Activated naive CD8-positive, alpha-beta T cell treated with anti-CD3 and anti-CD28 coated beads, Interleukin-2, amount 10 ng/mL, durations not matched to agents 7 days and 5 days (primary cell): ENCODE results near the gene EPC1. TPM values are rescaled to one million over a fixed set of nuclear protein-coding genes. Genes with fewer than 3 reads are reported as not detected.
"Not testable (repeated sequence)": the region's sequence is repeated elsewhere in the genome, so short reads cannot be mapped to it uniquely, and the experiment has no call there.

ENCODE experiments used
- ATAC-seq: fragments of 150-1000 bp; cut with Tn5 transposase; one replicate; pipeline ENCODE4 v1.10.0; 2021; ENCODE audit warnings: low read depth, moderate library complexity
- POLR2A ChIA-PET: fragments of 350-600 bp; sonication (Branson Sonifier 250); formaldehyde crosslinking; loops from one replicate; lab custom pipeline; 2021; ENCODE audit warnings: antibody characterized with exemption; lab: Charles Lee
- DNase-seq: peaks from one replicate; pipeline ENCODE4 v3.0.0; 2021
- H3K27ac Mint-ChIP-seq: one replicate; pipeline ENCODE4 v1.8.0; 2022; ENCODE audit warnings: mild to moderate bottlenecking, mixed read lengths
- H3K27me3 Mint-ChIP-seq: one replicate; pipeline ENCODE4 v1.8.0; 2022; ENCODE audit warnings: mild to moderate bottlenecking, moderate library complexity, mixed read lengths
- H3K36me3 Mint-ChIP-seq: one replicate; pipeline ENCODE4 v1.8.0; 2021; ENCODE audit warnings: mild to moderate bottlenecking, mixed read lengths
- H3K4me1 Mint-ChIP-seq: one replicate; pipeline ENCODE4 v1.8.0; 2021; ENCODE audit warnings: mixed read lengths
- H3K4me3 Mint-ChIP-seq: one replicate; pipeline ENCODE4 v1.8.0; 2022; ENCODE audit warnings: mild to moderate bottlenecking, moderate library complexity, mixed read lengths
- H3K9me3 Mint-ChIP-seq: one replicate; pipeline ENCODE4 v1.8.0; 2021; ENCODE audit warnings: mixed read lengths
- total RNA-seq, 2 experiments: library from RNA; stranded (reverse); gene quantifications; one replicate each; pipeline ENCODE4 v1.2.3, GENCODE V29; 2021

The EPC1 gene
- 10 to 100 TPM; 58.7 to 65.3 TPM for total RNA-seq

- Mint-ChIP-seq H3K9me3 (no peaks in the 10 kb centered on the region), H3K4me1 (peaks cover 42% of the 10 kb centered on the region), H3K27ac (peak within 1 kb of the TSS; percentile 98), H3K36me3 (peaks cover 12% of the 10 kb centered on the region), H3K4me3 (peak within 1 kb of the TSS; percentile 87), H3K27me3 (no peaks in the 10 kb centered on the region)
- DNase-seq (peak; percentile 90), ATAC-seq (peak; percentile 76)
- POLR2A ChIA-PET, result interaction anchor here (0.5 to 2.0 kb wide), 12 partner anchors 11 to 95 kb away, joined by 3 to 12 read pairs (median 4); no protein-coding TSS in a partner anchor
Measured at GRCh38 chr10:32346551-32347362, at the start of gene EPC1. Gene EPC1, minus strand, starts transcription at chr10:32347158. Its CDS starts 243 bp downstream, at chr10:32346915.

- DNase-seq (no peak), ATAC-seq (no peak)
- Mint-ChIP-seq H3K27me3 (peaks cover 2% of the 10 kb centered on the region), H3K4me3 (no peak overlapping the region), H3K36me3 (no peaks in the 10 kb centered on the region), H3K4me1 (no peaks in the 10 kb centered on the region), H3K9me3 (peaks cover 4% of the 10 kb centered on the region), H3K27ac (no peak overlapping the region)
- POLR2A ChIA-PET, result no interaction called here
Measured at GRCh38 chr10:32393911-32394310, 47.0 kb upstream of the EPC1 start.

GRCh38 chr10:32392284-32392683 is 45.3 kb upstream of the EPC1 start:
- ATAC-seq, POLR2A ChIA-PET, H3K36me3 Mint-ChIP-seq, H3K4me3 Mint-ChIP-seq, DNase-seq, H3K27me3 Mint-ChIP-seq, H3K4me1 Mint-ChIP-seq, H3K9me3 Mint-ChIP-seq, H3K27ac Mint-ChIP-seq: not testable (repeated sequence)

- Mint-ChIP-seq H3K27ac (no peak overlapping the region), H3K4me3 (no peak overlapping the region), H3K9me3 (peaks cover 4% of the 10 kb centered on the region), H3K27me3 (no peaks in the 10 kb centered on the region), H3K36me3 (no peaks in the 10 kb centered on the region), H3K4me1 (peaks cover 5% of the 10 kb centered on the region)
- no peak for DNase-seq
- no peak for ATAC-seq
- POLR2A ChIA-PET, result no interaction called here
Measured at GRCh38 chr10:32390193-32390592, 43.2 kb upstream of the EPC1 start.

- no peak overlapping the region for H3K4me3 Mint-ChIP-seq
- peaks cover 5% of the 10 kb centered on the region for H3K4me1 Mint-ChIP-seq
- POLR2A ChIA-PET, result no interaction called here
- no peak for ATAC-seq
- H3K27ac Mint-ChIP-seq, result no peak overlapping the region
- peaks cover 4% of the 10 kb centered on the region for H3K9me3 Mint-ChIP-seq
- no peaks in the 10 kb centered on the region for H3K27me3 Mint-ChIP-seq
- no peaks in the 10 kb centered on the region for H3K36me3 Mint-ChIP-seq
- DNase-seq, result no peak
Measured at GRCh38 chr10:32388258-32389027, 41.5 kb upstream of the EPC1 start.

GRCh38 chr10:32386623-32387260 is 39.8 kb upstream of the EPC1 start:
- DNase-seq, result no peak
- Mint-ChIP-seq H3K27ac (no peak overlapping the region), H3K4me1 (peaks cover 7% of the 10 kb centered on the region), H3K27me3 (no peaks in the 10 kb centered on the region), H3K36me3 (peaks cover 2% of the 10 kb centered on the region), H3K4me3 (no peak overlapping the region), H3K9me3 (no peaks in the 10 kb centered on the region)
- POLR2A ChIA-PET, result no interaction called here
- ATAC-seq, result no peak

- ATAC-seq (no peak), DNase-seq (no peak)
- no peak overlapping the region for H3K27ac Mint-ChIP-seq
- H3K4me1 Mint-ChIP-seq, result peaks cover 11% of the 10 kb centered on the region
- H3K27me3 Mint-ChIP-seq, result no peaks in the 10 kb centered on the region
- peaks cover 2% of the 10 kb centered on the region for H3K36me3 Mint-ChIP-seq
- POLR2A ChIA-PET, result no interaction called here
- no peak overlapping the region for H3K4me3 Mint-ChIP-seq
- no peaks in the 10 kb centered on the region for H3K9me3 Mint-ChIP-seq
Measured at GRCh38 chr10:32384171-32384570, 37.2 kb upstream of the EPC1 start.

GRCh38 chr10:32381165-32381564 is 34.2 kb upstream of the EPC1 start:
- Mint-ChIP-seq H3K36me3 (peaks cover 4% of the 10 kb centered on the region), H3K4me3 (no peak overlapping the region), H3K27me3 (no peaks in the 10 kb centered on the region), H3K9me3 (no peaks in the 10 kb centered on the region), H3K4me1 (peaks cover 6% of the 10 kb centered on the region), H3K27ac (no peak overlapping the region)
- ATAC-seq (no peak), DNase-seq (no peak)
- POLR2A ChIA-PET, result no interaction called here

- H3K27me3 Mint-ChIP-seq, result no peaks in the 10 kb centered on the region
- DNase-seq (no peak), ATAC-seq (no peak)
- H3K4me1 Mint-ChIP-seq, result peaks cover 11% of the 10 kb centered on the region
- H3K36me3 Mint-ChIP-seq, result peaks cover 7% of the 10 kb centered on the region
- H3K27ac Mint-ChIP-seq, result no peak overlapping the region
- H3K9me3 Mint-ChIP-seq, result no peaks in the 10 kb centered on the region
- POLR2A ChIA-PET, result interaction anchor here (1.9 to 3.9 kb wide), 2 partner anchors 16 to 65 kb away, joined by 5 to 34 read pairs; partner anchors contain the start of gene CCDC7
- H3K4me3 Mint-ChIP-seq, result no peak overlapping the region
Measured at GRCh38 chr10:32379950-32380551, 33.1 kb upstream of the EPC1 start.

GRCh38 chr10:32379318-32379949 is 32.5 kb upstream of the EPC1 start:
- H3K4me1 Mint-ChIP-seq, result peaks cover 13% of the 10 kb centered on the region
- DNase-seq, result no peak
- POLR2A ChIA-PET, result interaction anchor here (0.5 to 3.9 kb wide), 14 partner anchors 10 to 759 kb away, joined by 3 to 34 read pairs (median 4); partner anchors contain the start of genes CCDC7 and EPC1

GRCh38 chr10:32378363-32379317 is 31.7 kb upstream of the EPC1 start:
- Mint-ChIP-seq H3K36me3 (peaks cover 15% of the 10 kb centered on the region), H3K4me3 (no peak overlapping the region), H3K4me1 (peaks cover 16% of the 10 kb centered on the region), H3K9me3 (peaks cover 2% of the 10 kb centered on the region), H3K27me3 (no peaks in the 10 kb centered on the region), H3K27ac (no peak overlapping the region)
- peak; percentile 98 for ATAC-seq
- POLR2A ChIA-PET, result interaction anchor here (0.5 to 3.9 kb wide), 18 partner anchors 9 to 760 kb away, joined by 3 to 34 read pairs (median 4); partner anchors contain the start of genes CCDC7 and EPC1
- peak; percentile 84 for DNase-seq

More at GRCh38 chr10:32379318-32379949, 32.5 kb upstream of the EPC1 start:
- Mint-ChIP-seq H3K9me3 (no peaks in the 10 kb centered on the region), H3K36me3 (peaks cover 9% of the 10 kb centered on the region), H3K27ac (no peak overlapping the region), H3K4me3 (no peak overlapping the region), H3K27me3 (no peaks in the 10 kb centered on the region)
- ATAC-seq, result peak; percentile 17
